NCI-H2227 (cell line): ENCODE measurements around the gene AMMECR1L.
"Not testable (repeated sequence)": the region's sequence is repeated elsewhere in the genome, so short reads cannot be mapped to it uniquely, and the experiment has no call there.

ENCODE experiments used
- DNase-seq: peaks from one replicate; lab custom pipeline; 2025; ENCODE audit not compliant: unreplicated experiment; lab: John Stamatoyannopoulos, UW

AMMECR1L gene

GRCh38 chr2:127841466-127842178, 44.1 kb downstream of the AMMECR1L start:
- no peak for DNase-seq

GRCh38 chr2:127840893-127841292, 44.9 kb downstream of the AMMECR1L start:
- DNase-seq: no peak

- no peak for DNase-seq
These were observed 50.8 kb downstream of the AMMECR1L start for GRCh38 chr2:127834951-127835350.

DNA sequence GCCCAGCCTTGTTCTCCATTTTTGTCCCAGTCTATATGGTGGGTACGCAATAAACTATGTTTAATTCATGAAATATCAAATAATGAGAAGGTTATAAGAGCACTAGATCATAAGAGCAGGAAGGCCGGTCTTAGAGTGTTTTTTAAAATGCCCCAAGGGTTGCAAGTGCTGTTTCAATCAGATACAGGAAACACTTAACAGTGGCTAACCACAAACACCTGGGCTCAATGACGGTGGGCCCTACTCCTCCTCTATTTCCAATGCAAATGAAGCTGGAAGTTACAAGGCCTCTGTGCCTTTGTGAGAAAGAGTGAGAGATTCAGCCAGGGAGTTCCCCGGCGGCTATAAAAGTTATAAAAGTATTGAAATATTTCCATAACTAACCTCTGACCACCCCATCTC, 55.9 kb downstream of the AMMECR1L start:
- no peak for DNase-seq

DNA sequence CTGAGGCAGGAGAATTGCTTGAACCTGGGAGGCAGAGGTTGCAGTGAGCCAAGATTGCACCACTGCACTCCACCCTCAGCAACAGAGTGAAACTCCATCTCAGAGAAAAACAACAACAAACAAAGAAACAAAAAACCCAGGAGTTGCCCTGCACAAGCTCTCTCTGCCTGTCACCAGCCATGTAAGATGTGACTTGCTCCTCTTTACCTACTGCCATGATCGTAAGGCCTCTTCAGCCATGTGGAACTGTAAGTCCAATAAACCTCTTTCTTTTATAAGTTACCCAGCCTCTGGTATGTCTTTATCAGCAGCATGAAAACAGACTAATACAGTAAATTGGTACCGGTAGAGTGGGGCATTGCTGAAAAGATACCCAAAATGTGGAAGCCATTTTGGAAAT, 59.0 kb downstream of the AMMECR1L start:
- DNase-seq: not testable (repeated sequence)

GRCh38 chr2:127826047-127826446, 59.7 kb downstream of the AMMECR1L start:
- DNase-seq: no peak

GRCh38 chr2:127820080-127820668, 65.6 kb downstream of the AMMECR1L start:
- peak; percentile 21 for DNase-seq

- DNase-seq: no peak
These were observed 66.8 kb downstream of the AMMECR1L start for GRCh38 chr2:127818794-127819425.

DNA sequence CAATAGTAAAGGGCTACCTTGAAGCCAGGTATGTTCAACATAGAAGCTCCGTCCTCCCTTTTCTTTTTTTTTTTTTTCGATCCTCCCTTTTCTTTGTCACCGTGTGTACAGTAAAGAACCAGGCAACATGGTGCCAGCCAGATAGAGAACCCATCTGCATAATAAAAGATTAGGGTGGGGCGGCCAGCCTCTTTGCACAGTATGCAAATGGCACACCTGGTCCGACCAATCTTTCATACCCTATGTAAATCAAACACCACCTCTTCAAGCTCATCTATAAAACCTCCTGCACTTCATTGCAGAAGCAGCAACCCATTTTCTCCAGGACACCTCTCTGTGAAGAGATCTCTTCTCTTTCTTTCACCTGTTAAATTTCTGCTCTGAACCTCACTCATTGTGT, 67.5 kb downstream of the AMMECR1L start:
- no peak for DNase-seq

- no peak for DNase-seq
These were observed 71.1 kb downstream of the AMMECR1L start for GRCh38 chr2:127814677-127815076.

DNA sequence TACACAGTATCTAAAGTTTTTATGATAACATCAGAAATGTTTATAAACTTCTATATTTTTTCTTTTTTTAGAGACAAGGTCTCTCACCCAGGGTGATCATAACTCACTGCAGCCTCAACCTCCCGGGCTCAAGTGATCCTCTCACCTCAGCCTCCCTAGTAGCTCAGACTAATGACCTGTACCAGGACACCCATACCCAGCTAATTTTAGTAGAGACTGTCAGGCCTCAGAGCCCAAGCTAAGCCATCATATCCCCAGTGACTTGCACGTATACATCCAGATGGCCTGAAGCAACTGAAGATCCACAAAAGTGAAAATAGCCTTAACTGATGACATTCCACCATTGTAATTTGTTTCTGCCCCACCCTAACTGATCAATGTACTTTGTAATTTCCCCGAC, 73.3 kb downstream of the AMMECR1L start:
- DNase-seq: not testable (repeated sequence)
